Thyroid gland (tissue), 4 donors: ENCODE measurements around the gene OOSP2.

Source experiments
- CTCF ChIP-seq, 6 experiments: fragments of 200-600 bp in 3 of 6; fragments of 450-650 bp in 3 of 6; sonication (generic) in 3 of 6; IDR thresholded peaks; one replicate each; pipeline ENCODE4 v1.5.1; 2016 to 2019; ENCODE audit warnings: antibody characterized with exemption in 6 of 6, mild to moderate bottlenecking in 2 of 6, inconsistent platforms in 1 of 6, moderate library complexity in 1 of 6
- POLR2A ChIP-seq, 2 donors: fragments of 450-650 bp; IDR thresholded peaks; one replicate each; pipeline ENCODE4 v1.6.1; 2017; ENCODE audit warnings: antibody characterized with exemption in 2 of 2, mild to moderate bottlenecking in 2 of 2, moderate library complexity in 1 of 2

- TF ChIP-seq CTCF (IDR thresholded peaks at IDR 0.05) (no peak), POLR2A (IDR thresholded peaks at IDR 0.05) (no peak)
These were observed 44.5 kb downstream of the OOSP2 start for GRCh38 chr11:60084631-60085273.
